COLO668 (cell line): ENCODE measurements around the gene DEGS1.
A peak's percentile ranks its signal among the peaks of the same experiment; 100 is the strongest.

Source experiments
- DNase-seq: peaks from one replicate; lab custom pipeline; 2025; ENCODE audit not compliant: unreplicated experiment; lab: John Stamatoyannopoulos, UW

Gene DEGS1

GRCh38 chr1:224212618-224213061, 29.6 kb downstream of the DEGS1 start:
- DNase-seq, result peak; percentile 70

GRCh38 chr1:224213438-224214119, 30.5 kb downstream of the DEGS1 start:
- no peak for DNase-seq

- DNase-seq, result no peak
Measured at GRCh38 chr1:224216382-224216781, 33.3 kb downstream of the DEGS1 start.

GRCh38 chr1:224217655-224218623, 34.9 kb downstream of the DEGS1 start:
- DNase-seq, result no peak

- no peak for DNase-seq
Measured at GRCh38 chr1:224219011-224219611, 36.1 kb downstream of the DEGS1 start.

GRCh38 chr1:224219612-224220059, 36.6 kb downstream of the DEGS1 start:
- no peak for DNase-seq

- no peak for DNase-seq
Measured at GRCh38 chr1:224223819-224224714, 41.0 kb downstream of the DEGS1 start.

GRCh38 chr1:224226849-224227502, 43.9 kb downstream of the DEGS1 start:
- DNase-seq, result no peak

- no peak for DNase-seq
Measured at GRCh38 chr1:224234017-224234416, 51.0 kb downstream of the DEGS1 start.

GRCh38 chr1:224235813-224236493, 52.9 kb downstream of the DEGS1 start:
- DNase-seq, result no peak

GRCh38 chr1:224237119-224237881, 54.3 kb downstream of the DEGS1 start:
- DNase-seq, result no peak

GRCh38 chr1:224238212-224238611, 55.2 kb downstream of the DEGS1 start:
- no peak for DNase-seq

GRCh38 chr1:224238756-224239155, 55.7 kb downstream of the DEGS1 start:
- no peak for DNase-seq
